ENCODE measurements around the gene DYNLL2. TPM values are rescaled to one million over a fixed set of nuclear protein-coding genes. Genes with fewer than 3 reads are reported as not detected.
"Not testable (repeated sequence)": the region's sequence is repeated elsewhere in the genome, so short reads cannot be mapped to it uniquely, and the experiment has no call there.

The DYNLL2 gene
- total and polyA plus RNA-seq, 8 donors = 5.8 to 40.6 (median 21.2) TPM

GRCh38 chr17:58061672-58062071 is 21.5 kb upstream of the DYNLL2 start:
- intact Hi-C loops (cut with DNase I; ENCODE audit: low total_unique reads) = no loop called here
- Histone ChIP-seq H3K36me3 (no peaks in the 10 kb centered on the region), H3K4me3 (no peak overlapping the region), H3K9me3 (no peaks in the 10 kb centered on the region), H3K27ac (no peak overlapping the region), H3K27me3 (peaks cover 0 to 6% (median 0%) of the 10 kb centered on the region in 3 donors), H3K4me1 (peaks cover 0 to 14% (median 6%) of the 10 kb centered on the region in 4 donors)
- WGBS, 5 donors = 46 to 73% (median 67%) methylated on average over 5 of the region's 5 CpGs
- no peak for TF ChIP-seq EP300 (IDR thresholded peaks at IDR 0.05)
- no peak for TF ChIP-seq CTCF (IDR thresholded peaks at IDR 0.05)
- no peak for TF ChIP-seq POLR2AphosphoS5 (IDR thresholded peaks at IDR 0.05)
- no peak for TF ChIP-seq POLR2A (IDR thresholded peaks at IDR 0.05)
- DNase-seq = no peak

GRCh38 chr17:58065238-58065637 is 18.0 kb upstream of the DYNLL2 start:
- Histone ChIP-seq H3K4me1 (peaks cover 0 to 11% (median 3%) of the 10 kb centered on the region in 4 donors), H3K4me3 (no peak overlapping the region), H3K27ac (no peak overlapping the region), H3K9me3 (no peaks in the 10 kb centered on the region), H3K27me3 (peaks cover 0 to 3% (median 0%) of the 10 kb centered on the region in 3 donors), H3K36me3 (no peaks in the 10 kb centered on the region)
- no peak for DNase-seq
- TF ChIP-seq EP300 (IDR thresholded peaks at IDR 0.05) (no peak), POLR2AphosphoS5 (IDR thresholded peaks at IDR 0.05) (no peak), CTCF (IDR thresholded peaks at IDR 0.05) (no peak), POLR2A (IDR thresholded peaks at IDR 0.05) (no peak)
- 70 to 94% (median 85%) methylated on average over 1 of the region's 1 CpG for WGBS, 5 donors
- intact Hi-C loops (cut with DNase I; ENCODE audit: low total_unique reads) = no loop called here

GRCh38 chr17:58066401-58066800 is 16.8 kb upstream of the DYNLL2 start:
- no peak overlapping the region for H3K27ac ChIP-seq
- no peak for TF ChIP-seq POLR2A (IDR thresholded peaks at IDR 0.05)
- no peak for TF ChIP-seq POLR2AphosphoS5 (IDR thresholded peaks at IDR 0.05)
- TF ChIP-seq CTCF (IDR thresholded peaks at IDR 0.05) = no peak
- no peak for TF ChIP-seq EP300 (IDR thresholded peaks at IDR 0.05)
- no peak overlapping the region for H3K4me3 ChIP-seq
- H3K36me3 ChIP-seq = no peaks in the 10 kb centered on the region
- H3K27me3 ChIP-seq = peaks cover 0 to 10% (median 0%) of the 10 kb centered on the region in 3 donors
- DNase-seq = no peak
- no peaks in the 10 kb centered on the region for H3K9me3 ChIP-seq
- WGBS, 5 donors = 55 to 64% (median 57%) methylated on average over 4 of the region's 4 CpGs
- intact Hi-C loops (cut with DNase I; ENCODE audit: low total_unique reads) = no loop called here
- H3K4me1 ChIP-seq = peaks cover 0 to 4% (median 0%) of the 10 kb centered on the region in 4 donors

- Histone ChIP-seq H3K27me3 (peaks cover 0 to 10% (median 0%) of the 10 kb centered on the region in 3 donors), H3K4me3 (no peak overlapping the region), H3K27ac (no peak overlapping the region), H3K9me3 (no peaks in the 10 kb centered on the region), H3K36me3 (no peaks in the 10 kb centered on the region), H3K4me1 (no peaks in the 10 kb centered on the region)
- TF ChIP-seq CTCF (IDR thresholded peaks at IDR 0.05) (no peak), POLR2AphosphoS5 (IDR thresholded peaks at IDR 0.05) (no peak), POLR2A (IDR thresholded peaks at IDR 0.05) (no peak), EP300 (IDR thresholded peaks at IDR 0.05) (no peak)
- no peak for DNase-seq
- 48 to 93% (median 72%) methylated on average over 1 of the region's 1 CpG for WGBS, 5 donors
- intact Hi-C loops (cut with DNase I; ENCODE audit: low total_unique reads) = no loop called here
Measured at GRCh38 chr17:58072862-58073261, 10.4 kb upstream of the DYNLL2 start.

- intact Hi-C loops (cut with DNase I; ENCODE audit: low total_unique reads); H3K9me3 ChIP-seq; H3K27ac ChIP-seq; H3K4me1 ChIP-seq; H3K4me3 ChIP-seq; DNase-seq; H3K36me3 ChIP-seq: not testable (repeated sequence)
- 33 to 47% (median 41%) methylated on average over 4 to 7 of the region's 7 CpGs for WGBS, 5 donors
- H3K27me3 ChIP-seq = peaks cover 0 to 10% (median 0%) of the 10 kb centered on the region in 3 donors
Measured at GRCh38 chr17:58073266-58073665, 10.0 kb upstream of the DYNLL2 start.

- H3K27ac ChIP-seq; H3K36me3 ChIP-seq; H3K4me1 ChIP-seq; DNase-seq; intact Hi-C loops (cut with DNase I; ENCODE audit: low total_unique reads); H3K4me3 ChIP-seq; H3K9me3 ChIP-seq: not testable (repeated sequence)
- peaks cover 0 to 10% (median 0%) of the 10 kb centered on the region in 3 donors for H3K27me3 ChIP-seq
- WGBS, 5 donors = 92 to 100% (median 93%) methylated on average over 5 to 23 of the region's 28 CpGs; no CpG with 5 or more reads in 2 of the 5 donors
Measured at GRCh38 chr17:58074406-58074805, 8.8 kb upstream of the DYNLL2 start.
